Brain microvascular endothelial cell (primary cell): ENCODE data around the gene DBH.

Source experiments
- DNase-seq: peaks from one replicate; pipeline ENCODE4 v3.0.0-alpha.2; 2020
- H3K27ac ChIP-seq: fragments of 250-450 bp; sonication (Bioruptor Pico); 2 replicates; pipeline ENCODE4 v1.5.1; 2020; ENCODE audit warnings: mild to moderate bottlenecking, moderate library complexity
- H3K27me3 ChIP-seq: fragments of 250-450 bp; sonication (Bioruptor Pico); replicated peaks from 2 replicates; pipeline ENCODE4 v1.5.1; 2020; ENCODE audit warnings: mild to moderate bottlenecking
- H3K36me3 ChIP-seq: fragments of 250-450 bp; sonication (Bioruptor Pico); replicated peaks from 2 replicates; pipeline ENCODE4 v1.5.1; 2020; ENCODE audit warnings: mild to moderate bottlenecking
- H3K4me3 ChIP-seq: 2 replicates; pipeline ENCODE4 v1.5.1; 2011; ENCODE audit warnings: low read depth, mild to moderate bottlenecking, control low read depth, low read length, moderate library complexity
- CTCF ChIP-seq: IDR thresholded peaks from 2 replicates; pipeline ENCODE4 v1.5.1; 2011; ENCODE audit warnings: low read depth, mild to moderate bottlenecking, moderate library complexity, low read length, control low read depth, inconsistent platforms; ENCODE audit errors: missing control alignments
- in situ Hi-C: cut with HindIII; loops from 2 replicates; pipeline ENCODE4 v1.10.0; 2017; ENCODE audit warnings: low sequenced_read_pairs, low pct_ligation_motif_present

The DBH gene

GRCh38 chr9:133605856-133606707 lies 30.1 kb upstream of the DBH start:
- no peak for TF ChIP-seq CTCF
- Histone ChIP-seq H3K4me3 (no peak overlapping the region), H3K27me3 (peaks cover 21% of the 10 kb centered on the region), H3K36me3 (no peaks in the 10 kb centered on the region), H3K27ac (no peak overlapping the region)
- no peak for DNase-seq
- in situ Hi-C loops: no loop called here

- Histone ChIP-seq H3K36me3 (no peaks in the 10 kb centered on the region), H3K4me3 (no peak overlapping the region), H3K27ac (no peak overlapping the region), H3K27me3 (peaks cover 23% of the 10 kb centered on the region)
- in situ Hi-C loops: no loop called here
- no peak for DNase-seq
- no peak for TF ChIP-seq CTCF
Measured at GRCh38 chr9:133606708-133607025, 29.5 kb upstream of the DBH start.

- Histone ChIP-seq H3K36me3 (no peaks in the 10 kb centered on the region), H3K27ac (no peak overlapping the region), H3K27me3 (peaks cover 25% of the 10 kb centered on the region), H3K4me3 (no peak overlapping the region)
- no peak for DNase-seq
- in situ Hi-C loops: no loop called here
- no peak for TF ChIP-seq CTCF
Measured at GRCh38 chr9:133607381-133607780, 28.8 kb upstream of the DBH start.

- DNase-seq: no peak
- no peak for TF ChIP-seq CTCF
- in situ Hi-C loops: no loop called here
- Histone ChIP-seq H3K36me3 (no peaks in the 10 kb centered on the region), H3K27me3 (peaks cover 27% of the 10 kb centered on the region), H3K4me3 (no peak overlapping the region), H3K27ac (no peak overlapping the region)
Measured at GRCh38 chr9:133607976-133608375, 28.2 kb upstream of the DBH start.

GRCh38 chr9:133608382-133608781 lies 27.8 kb upstream of the DBH start:
- DNase-seq: no peak
- TF ChIP-seq CTCF: no peak
- Histone ChIP-seq H3K27ac (no peak overlapping the region), H3K36me3 (no peaks in the 10 kb centered on the region), H3K27me3 (peaks cover 31% of the 10 kb centered on the region), H3K4me3 (no peak overlapping the region)
- in situ Hi-C loops: no loop called here

GRCh38 chr9:133608889-133609288 lies 27.3 kb upstream of the DBH start:
- no peak overlapping the region for H3K27ac ChIP-seq
- no peak for TF ChIP-seq CTCF
- no peak for DNase-seq
- no peak overlapping the region for H3K4me3 ChIP-seq
- no peaks in the 10 kb centered on the region for H3K36me3 ChIP-seq
- in situ Hi-C loops: no loop called here
- peaks cover 36% of the 10 kb centered on the region for H3K27me3 ChIP-seq
